ENCODE data around the gene ZNF768.
A peak's percentile ranks its signal among the peaks of the same experiment; 100 is the strongest.
"Not testable (repeated sequence)": the region's sequence is repeated elsewhere in the genome, so short reads cannot be mapped to it uniquely, and the experiment has no call there.

Gene ZNF768

DNA sequence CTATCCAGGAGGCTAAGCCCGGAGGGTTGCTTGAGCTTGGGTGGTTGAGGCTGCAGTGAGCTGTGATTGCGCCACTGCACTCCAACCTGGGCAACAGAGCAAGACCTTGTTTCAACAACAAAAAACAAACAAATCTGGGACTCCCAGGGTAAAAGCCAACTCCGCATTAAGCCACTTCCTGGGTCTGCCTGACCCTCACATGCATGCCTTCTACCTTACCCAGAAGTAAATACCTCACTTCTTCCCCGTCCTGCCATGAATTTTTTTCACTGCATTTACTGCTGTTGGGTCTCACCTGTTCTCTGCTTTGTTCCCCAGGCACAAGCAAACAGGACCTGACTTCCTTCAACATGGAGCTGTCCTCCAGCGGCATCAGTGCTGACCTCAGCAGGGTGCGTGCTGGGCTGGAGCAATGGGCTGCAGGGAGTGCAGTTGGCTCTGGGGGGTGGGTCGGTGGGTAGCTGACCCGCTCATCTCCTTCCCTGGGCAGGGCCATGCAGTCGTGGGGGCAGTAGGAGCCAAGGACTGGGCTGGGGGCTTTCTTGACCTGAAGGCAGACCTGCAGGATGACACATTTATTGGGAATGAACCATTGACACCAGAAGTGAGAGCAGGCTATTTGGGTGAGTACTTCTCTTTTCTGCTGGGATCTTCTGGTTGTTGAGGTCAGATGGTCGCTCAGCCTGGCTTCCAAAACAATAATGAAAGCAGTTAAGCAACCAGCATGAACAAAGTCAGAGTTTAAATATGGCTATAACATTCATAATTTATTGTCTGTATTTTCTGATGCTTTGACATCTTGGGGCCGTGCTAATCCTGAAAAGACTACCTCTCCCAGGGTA, 37.4 kb downstream of the ZNF768 start:
- peaks cover 34% of the 10 kb centered on the region for H3K36me3 Mint-ChIP-seq
- H3K9me3 Mint-ChIP-seq: no peaks in the 10 kb centered on the region
- no peaks in the 10 kb centered on the region for H3K27me3 Mint-ChIP-seq
- DNase-seq (ENCODE audit: low spot score in 2 of 2) (no peak), ATAC-seq (ENCODE audit: low read depth) (no peak)
- no peak overlapping the region for H3K4me3 Mint-ChIP-seq
- peak overlapping the region; percentile 60 for H3K27ac Mint-ChIP-seq
- H3K4me1 Mint-ChIP-seq: peaks cover 3% of the 10 kb centered on the region

DNA sequence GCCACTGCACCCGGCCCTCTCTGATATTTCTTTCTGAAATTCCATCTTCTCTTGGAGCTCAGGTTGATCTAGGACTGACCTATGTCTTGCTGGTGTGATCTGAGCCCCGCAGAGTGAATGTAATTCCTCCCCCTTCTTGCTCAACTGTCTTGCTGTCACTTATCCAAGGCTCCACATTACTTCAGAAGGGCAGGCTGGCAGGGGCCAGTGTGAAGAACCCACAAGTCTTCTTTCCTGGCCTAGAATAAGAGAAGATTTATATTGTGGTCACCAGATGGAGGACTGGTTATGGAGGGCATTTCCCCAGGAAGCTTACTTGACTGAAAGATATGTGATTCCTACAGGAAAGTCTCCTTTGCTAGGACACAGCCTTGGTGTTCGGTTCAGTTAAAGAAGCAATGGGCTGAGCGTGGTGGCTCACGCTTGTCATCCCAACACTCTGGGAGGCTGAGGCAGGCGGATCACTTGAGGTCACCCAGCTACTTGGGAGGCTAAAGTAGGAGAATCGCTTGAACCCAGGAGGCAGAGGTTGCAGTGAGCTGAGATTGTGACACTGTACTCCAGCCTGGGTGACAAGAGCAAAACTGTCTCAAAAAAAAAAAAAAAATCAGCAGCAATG, 40.4 kb downstream of the ZNF768 start:
- no peak for DNase-seq (ENCODE audit: low spot score in 2 of 2)
- Mint-ChIP-seq H3K27me3 (no peaks in the 10 kb centered on the region), H3K4me1 (peaks cover 5% of the 10 kb centered on the region), H3K9me3 (no peaks in the 10 kb centered on the region), H3K4me3 (no peak overlapping the region), H3K36me3 (peaks cover 42% of the 10 kb centered on the region), H3K27ac (no peak overlapping the region)
- no peak for ATAC-seq (ENCODE audit: low read depth)

DNA sequence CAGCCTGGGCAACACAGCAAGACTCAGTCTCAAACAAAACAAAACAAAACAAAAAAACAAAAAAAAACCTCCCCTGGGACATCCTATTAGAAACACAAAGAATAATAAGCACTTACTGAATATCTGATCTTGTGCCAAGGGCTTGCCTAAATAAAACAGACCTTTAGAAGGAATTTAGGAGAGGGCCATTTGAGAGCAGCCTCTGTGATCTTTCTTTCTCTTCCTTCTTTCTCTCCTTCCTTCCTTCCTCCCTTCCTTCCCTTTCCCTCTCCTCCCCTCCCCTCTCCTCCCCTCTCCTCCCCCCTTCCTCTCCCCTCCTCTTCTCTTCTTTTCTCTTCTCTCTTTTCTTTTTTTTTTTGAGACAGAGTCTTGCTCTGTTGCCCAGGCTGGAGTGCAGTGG, 41.5 kb downstream of the ZNF768 start:
- H3K9me3 Mint-ChIP-seq: no peaks in the 10 kb centered on the region
- peaks cover 2% of the 10 kb centered on the region for H3K4me1 Mint-ChIP-seq
- no peak overlapping the region for H3K27ac Mint-ChIP-seq
- peaks cover 44% of the 10 kb centered on the region for H3K36me3 Mint-ChIP-seq
- no peaks in the 10 kb centered on the region for H3K27me3 Mint-ChIP-seq
- ATAC-seq (ENCODE audit: low read depth): no peak
- no peak for DNase-seq (ENCODE audit: low spot score in 2 of 2)
- no peak overlapping the region for H3K4me3 Mint-ChIP-seq

DNA sequence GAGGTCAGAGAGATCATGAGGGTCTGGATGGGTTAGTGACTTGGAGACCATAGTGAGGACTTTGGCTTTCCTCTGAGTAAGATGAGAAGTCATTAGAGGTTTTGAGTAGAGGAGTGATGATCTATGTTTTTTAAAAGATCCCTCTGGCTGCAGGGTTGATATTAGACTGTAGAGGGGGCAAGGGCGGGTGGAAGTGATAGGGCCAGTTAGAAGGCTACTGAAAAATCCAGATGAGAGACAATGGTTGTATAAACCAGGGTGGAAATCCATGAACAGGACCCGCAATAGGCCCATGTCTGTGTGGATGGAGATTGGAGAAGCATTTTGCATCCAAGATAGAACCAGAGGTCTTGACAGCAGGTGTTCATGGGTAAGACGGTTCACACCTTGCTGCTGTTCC, 44.0 kb downstream of the ZNF768 start:
- H3K4me1 Mint-ChIP-seq: peaks cover 16% of the 10 kb centered on the region
- H3K27ac Mint-ChIP-seq: no peak overlapping the region
- ATAC-seq (ENCODE audit: low read depth): peak; percentile 39
- H3K27me3 Mint-ChIP-seq: no peaks in the 10 kb centered on the region
- DNase-seq (ENCODE audit: low spot score in 2 of 2): no peak
- no peaks in the 10 kb centered on the region for H3K9me3 Mint-ChIP-seq
- no peak overlapping the region for H3K4me3 Mint-ChIP-seq
- H3K36me3 Mint-ChIP-seq: peaks cover 42% of the 10 kb centered on the region

DNA sequence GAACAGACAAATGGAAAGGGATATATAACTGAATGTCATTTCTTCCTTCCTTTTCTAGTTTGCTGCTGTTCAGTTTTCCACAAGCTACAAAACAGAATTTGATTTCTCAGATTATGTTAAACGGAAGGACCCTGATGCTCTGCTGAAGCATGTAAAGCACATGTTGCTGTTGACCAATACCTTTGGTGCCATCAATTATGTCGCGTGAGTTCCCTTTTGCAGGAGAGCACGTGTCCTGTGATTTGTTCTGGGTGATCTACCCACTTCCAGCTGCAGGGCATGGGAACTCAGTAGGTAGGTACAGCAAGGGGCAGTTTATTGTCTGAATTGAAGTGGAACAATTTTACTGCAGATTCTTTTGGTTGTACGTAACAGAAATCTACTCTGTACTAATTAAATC, 45.0 kb downstream of the ZNF768 start:
- H3K4me1 Mint-ChIP-seq: peaks cover 18% of the 10 kb centered on the region

DNA sequence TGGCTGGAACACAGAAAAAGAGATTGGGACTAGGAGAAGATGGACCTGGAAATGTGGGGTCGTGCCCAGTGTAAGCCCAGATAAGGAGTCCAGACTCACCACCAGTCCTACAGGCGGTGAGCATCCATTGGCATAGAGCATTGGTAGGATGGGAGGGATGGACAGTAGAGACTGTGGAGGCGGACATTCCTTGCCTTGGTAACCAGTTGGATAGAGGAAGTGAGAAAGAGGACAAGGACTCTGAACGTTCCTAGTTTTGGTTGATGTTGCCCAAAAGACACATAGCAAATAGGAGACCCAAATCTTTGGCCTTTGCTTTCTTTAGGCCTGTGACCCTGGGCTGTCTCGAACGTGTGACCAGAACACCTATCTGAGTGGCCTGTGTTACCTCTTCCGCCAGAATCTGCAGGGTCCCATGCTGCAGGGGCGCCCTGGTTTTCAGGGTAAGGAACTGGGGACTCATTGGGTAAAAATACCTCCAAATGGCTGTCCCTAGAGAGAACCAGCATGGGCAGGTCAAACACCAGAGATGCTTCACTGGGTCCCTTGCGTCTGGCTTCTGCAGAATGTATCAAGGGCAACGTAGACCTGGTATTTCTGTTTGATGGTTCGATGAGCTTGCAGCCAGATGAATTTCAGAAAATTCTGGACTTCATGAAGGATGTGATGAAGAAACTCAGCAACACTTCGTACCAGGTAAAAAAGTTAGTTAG, 47.4 kb downstream of the ZNF768 start:
- ATAC-seq (ENCODE audit: low read depth) (no peak), DNase-seq (ENCODE audit: low spot score in 2 of 2) (no peak)
- H3K9me3 Mint-ChIP-seq: no peaks in the 10 kb centered on the region
- peaks cover 37% of the 10 kb centered on the region for H3K36me3 Mint-ChIP-seq
- H3K27me3 Mint-ChIP-seq: no peaks in the 10 kb centered on the region
- peak overlapping the region; percentile 62 for H3K27ac Mint-ChIP-seq
- peaks cover 23% of the 10 kb centered on the region for H3K4me1 Mint-ChIP-seq
- H3K4me3 Mint-ChIP-seq: peak overlapping the region; percentile 28

More for the DNA sequence above, 45.0 kb downstream of the ZNF768 start:
- Mint-ChIP-seq H3K27me3 (no peaks in the 10 kb centered on the region), H3K36me3 (peaks cover 45% of the 10 kb centered on the region), H3K9me3 (no peaks in the 10 kb centered on the region), H3K27ac (no peak overlapping the region), H3K4me3 (no peak overlapping the region)
- ATAC-seq (ENCODE audit: low read depth) (no peak), DNase-seq (ENCODE audit: low spot score in 2 of 2) (no peak)

DNA sequence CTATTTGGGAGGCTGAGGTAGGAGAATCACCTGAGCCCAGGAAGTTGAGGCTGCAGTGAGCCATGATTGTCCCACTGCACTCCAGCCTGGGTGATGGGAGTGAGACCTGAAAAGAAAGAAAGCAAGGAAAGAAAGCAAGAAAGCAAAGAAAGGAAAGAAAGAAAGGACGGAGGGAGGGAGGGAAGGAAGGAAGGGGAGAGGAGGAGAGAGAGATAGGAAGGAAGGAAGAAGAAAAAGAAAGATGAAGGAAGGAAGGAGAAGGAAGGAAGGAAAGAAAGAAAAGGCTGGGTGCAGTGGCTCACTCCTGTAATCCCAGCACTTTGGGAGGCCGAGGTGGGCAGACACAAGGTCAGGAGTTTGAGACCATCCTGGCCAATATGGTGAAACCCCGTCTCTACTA, 48.6 kb downstream of the ZNF768 start:
- not testable (repeated sequence) for H3K9me3 Mint-ChIP-seq; H3K27me3 Mint-ChIP-seq; ATAC-seq (ENCODE audit: low read depth); DNase-seq (ENCODE audit: low spot score in 2 of 2)
- Mint-ChIP-seq H3K36me3 (peaks cover 32% of the 10 kb centered on the region), H3K4me1 (peaks cover 33% of the 10 kb centered on the region), H3K4me3 (peak overlapping the region; percentile 60), H3K27ac (peak overlapping the region; percentile 84)

DNA sequence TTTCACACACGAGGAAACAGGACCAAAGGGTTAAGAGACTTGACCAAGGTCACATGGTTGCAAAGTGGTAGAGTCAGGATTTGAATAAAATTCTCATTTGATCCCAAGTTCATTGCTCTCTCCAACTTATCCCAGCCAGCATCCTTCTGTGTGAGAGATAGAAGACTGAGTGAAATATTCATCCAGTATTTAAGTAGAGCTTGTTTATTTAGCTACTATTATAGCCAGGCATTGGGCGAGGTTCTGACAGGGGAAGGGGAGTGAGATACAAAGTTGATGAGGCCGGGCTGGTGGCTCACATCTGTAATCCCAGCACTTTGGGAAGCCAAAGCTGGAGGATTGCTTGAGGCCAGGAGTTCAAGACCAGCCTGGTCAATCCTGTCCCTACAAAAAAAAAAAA, 49.4 kb downstream of the ZNF768 start:
- Mint-ChIP-seq H3K36me3 (peaks cover 27% of the 10 kb centered on the region), H3K4me3 (no peak overlapping the region), H3K9me3 (no peaks in the 10 kb centered on the region), H3K27me3 (no peaks in the 10 kb centered on the region), H3K27ac (peak overlapping the region; percentile 84), H3K4me1 (peaks cover 38% of the 10 kb centered on the region)
- ATAC-seq (ENCODE audit: low read depth): no peak
- DNase-seq (ENCODE audit: low spot score in 2 of 2): no peak

DNA sequence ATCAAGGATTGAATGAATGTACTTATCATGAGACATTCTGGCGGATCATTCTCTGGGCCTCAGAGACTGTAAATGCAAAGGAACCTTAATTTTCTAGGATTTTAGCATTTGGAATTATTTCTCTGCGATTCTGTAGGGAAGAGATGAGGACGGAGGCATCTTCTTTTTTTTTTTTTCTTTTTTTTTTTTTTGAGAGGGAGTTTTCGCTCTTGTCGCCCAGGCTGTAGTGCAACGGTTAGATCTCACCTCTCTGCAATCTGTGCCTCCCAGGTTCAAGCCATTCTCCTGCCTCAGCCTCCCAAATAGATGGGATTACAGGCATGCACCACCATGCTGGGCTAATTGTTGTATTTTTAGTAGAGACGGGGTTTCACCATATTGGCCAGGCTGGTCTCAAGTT, 51.7 kb downstream of the ZNF768 start:
- no peaks in the 10 kb centered on the region for H3K27me3 Mint-ChIP-seq
- H3K36me3 Mint-ChIP-seq: peaks cover 16% of the 10 kb centered on the region
- H3K4me3 Mint-ChIP-seq: peak overlapping the region; percentile 93
- H3K4me1 Mint-ChIP-seq: peaks cover 47% of the 10 kb centered on the region
- no peak for ATAC-seq (ENCODE audit: low read depth)
- H3K9me3 Mint-ChIP-seq: no peaks in the 10 kb centered on the region
- no peak for DNase-seq (ENCODE audit: low spot score in 2 of 2)
- H3K27ac Mint-ChIP-seq: peak overlapping the region; percentile 41

DNA sequence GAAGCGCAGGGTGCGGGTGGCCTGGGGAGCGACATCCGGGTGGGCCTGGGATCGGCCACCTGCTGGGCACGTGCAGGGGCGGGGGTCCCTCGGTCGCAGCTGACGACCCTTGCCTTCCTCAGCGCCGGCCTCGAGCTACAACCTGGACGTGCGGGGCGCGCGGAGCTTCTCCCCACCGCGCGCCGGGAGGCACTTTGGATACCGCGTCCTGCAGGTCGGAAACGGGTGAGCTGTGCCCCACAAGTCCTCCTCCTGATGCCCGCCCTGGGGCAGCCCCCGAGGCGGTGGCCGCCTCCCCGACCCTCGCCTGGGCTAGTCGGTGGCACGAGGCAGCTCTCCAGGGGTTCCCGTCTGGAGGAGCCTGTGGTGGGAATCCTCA, 52.3 kb downstream of the ZNF768 start:
- Mint-ChIP-seq H3K4me3 (peak overlapping the region; percentile 93), H3K9me3 (no peaks in the 10 kb centered on the region), H3K36me3 (peaks cover 16% of the 10 kb centered on the region), H3K4me1 (peaks cover 48% of the 10 kb centered on the region), H3K27me3 (no peaks in the 10 kb centered on the region), H3K27ac (peak overlapping the region; percentile 94)
- ATAC-seq (ENCODE audit: low read depth) (no peak), DNase-seq (ENCODE audit: low spot score in 2 of 2) (no peak)
